IPS-11a (cell line): ENCODE measurements around the gene CLMN.
"Not testable (repeated sequence)": the region's sequence is repeated elsewhere in the genome, so short reads cannot be mapped to it uniquely, and the experiment has no call there.

Experiments used
- H3K4me3 ChIP-seq: one replicate; pipeline ENCODE4 v1.5.1; 2013; ENCODE audit warnings: low read depth, low read length, control low read depth

CLMN gene

GRCh38 chr14:95142208-95142607 lies 177.5 kb downstream of the CLMN start:
- no peak overlapping the region for H3K4me3 ChIP-seq

GRCh38 chr14:95141684-95142083 lies 178.0 kb downstream of the CLMN start:
- H3K4me3 ChIP-seq, result no peak overlapping the region

- H3K4me3 ChIP-seq, result no peak overlapping the region
Observed at GRCh38 chr14:95140060-95140858, 179.4 kb downstream of the CLMN start.

- no peak overlapping the region for H3K4me3 ChIP-seq
Observed at GRCh38 chr14:95138876-95139275, 180.8 kb downstream of the CLMN start.

GRCh38 chr14:95138455-95138854 lies 181.3 kb downstream of the CLMN start:
- H3K4me3 ChIP-seq, result not testable (repeated sequence)

- H3K4me3 ChIP-seq, result no peak overlapping the region
Observed at GRCh38 chr14:95137804-95138167, 181.9 kb downstream of the CLMN start.

- no peak overlapping the region for H3K4me3 ChIP-seq
Observed at GRCh38 chr14:95137164-95137803, 182.4 kb downstream of the CLMN start.

- H3K4me3 ChIP-seq, result no peak overlapping the region
Observed at GRCh38 chr14:95136631-95137030, 183.1 kb downstream of the CLMN start.

- H3K4me3 ChIP-seq, result no peak overlapping the region
Observed at GRCh38 chr14:95134304-95134933, 185.3 kb downstream of the CLMN start.

GRCh38 chr14:95133282-95133681 lies 186.4 kb downstream of the CLMN start:
- no peak overlapping the region for H3K4me3 ChIP-seq

GRCh38 chr14:95132760-95133159 lies 186.9 kb downstream of the CLMN start:
- no peak overlapping the region for H3K4me3 ChIP-seq
